GM21576 (cell line): Measurements from ENCODE around the gene TRIM65.

Experiments
- ATAC-seq: cut with Tn5 transposase; IDR thresholded peaks from one replicate; pipeline ENCODE4 v1.9.1; 2021; ENCODE audit warnings: mild to moderate bottlenecking, moderate library complexity; ENCODE audit not compliant: unreplicated experiment

The TRIM65 gene

GRCh38 chr17:75839942-75840798 is 56.6 kb downstream of the TRIM65 start:
- ATAC-seq: no peak
